HCT116 (cell line): ENCODE results near the gene RBM8A. TPM values are rescaled to one million over a fixed set of nuclear protein-coding genes. Genes with fewer than 3 reads are reported as not detected.

Source experiments
- ATAC-seq: fragments of 200-7000 bp; cut with Tn5 transposase; 2 replicates; pipeline ENCODE4 v1.9.1; 2020; ENCODE audit warnings: mild to moderate bottlenecking, moderate library complexity
- BruUV-seq: library from RNA; stranded (reverse); fragments of 400-500 nt; replicated peaks from 2 replicates; lab custom pipeline; 2021; lab: Mats Ljungman, UMichigan
- CTCF ChIA-PET: fragments of 300-600 bp; sonication (Branson Sonifier 250); formaldehyde crosslinking; loops from one replicate; lab custom pipeline; 2021; ENCODE audit warnings: antibody characterized with exemption; lab: Charles Lee
- POLR2A ChIA-PET: fragments of 300-600, 350-600 bp; sonication (Branson Sonifier 250); formaldehyde crosslinking; loops from one replicate; lab custom pipeline; 2021; ENCODE audit warnings: antibody characterized with exemption; lab: Charles Lee
- RAD21 ChIA-PET, 2 experiments: fragments of 300-600 bp; sonication (Branson Sonifier 250); formaldehyde crosslinking; loops; one replicate each; lab custom pipeline; 2023; ENCODE audit warnings: low total read pairs in 2 of 2; ENCODE audit not compliant: uncharacterized antibody in 2 of 2, unreplicated experiment in 2 of 2, low non-redundant PET in 1 of 2; lab: Charles Lee
- DNase-seq: peaks from one replicate; pipeline ENCODE4 v3.0.0-alpha.2; 2010; ENCODE audit warnings: low read depth, low spot score
- H2AFZ ChIP-seq: fragments of 200-600 bp; shearing (Covaris generic), sonication (generic); 2 replicates; pipeline ENCODE4 v1.6.1; 2017; ENCODE audit warnings: low read depth, mixed run types, mixed read lengths, antibody characterized with exemption, low read length; ENCODE audit not compliant: poor library complexity, severe bottlenecking
- H3K27ac ChIP-seq: 2 replicates; pipeline ENCODE4 v1.5.1; 2012; ENCODE audit warnings: low read depth, low read length
- H3K27me3 ChIP-seq: fragments of 200-600 bp; sonication (generic); 2 replicates; pipeline ENCODE4 v1.6.1; 2016; ENCODE audit warnings: mixed run types, low read length, mixed read lengths; ENCODE audit not compliant: insufficient read depth
- H3K36me3 ChIP-seq, 2 experiments: fragments of 200-500 bp in 1 of 2; fragments of 200-600 bp in 1 of 2; sonication (Bioruptor generic) in 1 of 2; sonication (generic) in 1 of 2; 2 replicates each; pipeline versions ENCODE4 v1.5.1 to v1.6.1; 2014 to 2016; ENCODE audit warnings: low read length in 2 of 2, inconsistent platforms in 1 of 2, mixed read lengths in 1 of 2, mixed run types in 1 of 2; ENCODE audit not compliant: insufficient read depth in 2 of 2, control insufficient read depth in 1 of 2
- H3K4me1 ChIP-seq, 2 experiments: fragments of 200-600 bp in 1 of 2; sonication (generic) in 1 of 2; 2 replicates each; pipeline versions ENCODE4 v1.5.1 to v1.6.1; 2012 to 2017; ENCODE audit warnings: low read length in 2 of 2, inconsistent platforms in 1 of 2, mild to moderate bottlenecking in 1 of 2, mixed read lengths in 1 of 2, mixed run types in 1 of 2, moderate library complexity in 1 of 2; ENCODE audit not compliant: insufficient read depth in 2 of 2, control insufficient read depth in 1 of 2
- H3K4me2 ChIP-seq: fragments of 200-600 bp; sonication (generic); 2 replicates; pipeline ENCODE4 v1.6.1; 2017; ENCODE audit warnings: mixed run types, low read length, mixed read lengths
- H3K4me3 ChIP-seq, 2 experiments: fragments of 200-600 bp in 1 of 2; sonication (generic) in 1 of 2; replicated peaks in 1 of 2; 2 replicates each; pipeline ENCODE4 v1.5.1; 2011 to 2016; ENCODE audit warnings: low read length in 2 of 2, control low read depth in 1 of 2, low read depth in 1 of 2, mild to moderate bottlenecking in 1 of 2, mixed read lengths in 1 of 2, mixed run types in 1 of 2
- H3K79me2 ChIP-seq: fragments of 200-600 bp; sonication (generic); 2 replicates; pipeline ENCODE4 v1.6.1; 2017; ENCODE audit warnings: mild to moderate bottlenecking, mixed run types, low read length, moderate library complexity, mixed read lengths; ENCODE audit not compliant: insufficient read depth
- H3K9ac ChIP-seq: fragments of 200-600 bp; sonication (generic); 2 replicates; pipeline ENCODE4 v1.6.1; 2016; ENCODE audit warnings: low read length, mixed read lengths
- H3K9me2 ChIP-seq: fragments of 200-600 bp; sonication (generic), shearing (Covaris generic); 2 replicates; pipeline ENCODE4 v1.6.1; 2017; ENCODE audit warnings: mixed run types, mild to moderate bottlenecking, moderate library complexity; ENCODE audit not compliant: insufficient read depth
- H3K9me3 ChIP-seq, 2 experiments: fragments of 200-500 bp in 1 of 2; fragments of 200-600 bp in 1 of 2; sonication (Bioruptor generic) in 1 of 2; sonication (generic) in 1 of 2; 2 replicates each; pipeline ENCODE4 v1.6.1; 2014 to 2017; ENCODE audit warnings: low read length in 2 of 2, mixed read lengths in 2 of 2, inconsistent platforms in 1 of 2, low read depth in 1 of 2, mild to moderate bottlenecking in 1 of 2, mixed run types in 1 of 2, moderate library complexity in 1 of 2; ENCODE audit not compliant: control insufficient read depth in 1 of 2, insufficient read depth in 1 of 2
- H4K20me1 ChIP-seq: fragments of 200-600 bp; sonication (generic), shearing (Covaris generic); 2 replicates; pipeline ENCODE4 v1.6.1; 2017; ENCODE audit warnings: mixed run types, mild to moderate bottlenecking, moderate library complexity; ENCODE audit not compliant: insufficient read depth
- ATF3 ChIP-seq: IDR thresholded peaks from 2 replicates; pipeline ENCODE4 v1.6.1; 2012
- CEBPB ChIP-seq: IDR thresholded peaks from 2 replicates; pipeline ENCODE4 v1.6.1; 2012; ENCODE audit warnings: low read depth
- CTCF ChIP-seq, 3 experiments: fragments of 200-600 bp in 1 of 3; sonication (generic) in 1 of 3; IDR thresholded peaks in 2 of 3; conservative IDR thresholded peaks in 1 of 3; 2 replicates each; pipeline ENCODE4 v1.5.1; 2012 to 2017; ENCODE audit warnings: low read depth in 2 of 3, low read length in 2 of 3, antibody characterized with exemption in 1 of 3, borderline replicate concordance in 1 of 3, control low read depth in 1 of 3, mild to moderate bottlenecking in 1 of 3, mixed read lengths in 1 of 3, mixed run types in 1 of 3, moderate library complexity in 1 of 3; ENCODE audit not compliant: insufficient read depth in 1 of 3
- EGR1 ChIP-seq: IDR thresholded peaks from 2 replicates; pipeline ENCODE4 v1.6.1; 2012; ENCODE audit warnings: low read depth
- ELF1 ChIP-seq: IDR thresholded peaks from 2 replicates; pipeline ENCODE4 v1.6.1; 2012; ENCODE audit warnings: low read depth, borderline replicate concordance
- EZH2 ChIP-seq: fragments of 200-600 bp; sonication (generic); IDR thresholded peaks from 2 replicates; pipeline ENCODE4 v1.6.1; 2017; ENCODE audit warnings: antibody characterized with exemption, mixed run types
- MAX ChIP-seq: IDR thresholded peaks from 2 replicates; pipeline ENCODE4 v1.6.1; 2012
- POLR2AphosphoS5 ChIP-seq: IDR thresholded peaks from 2 replicates; pipeline ENCODE4 v1.6.1; 2011; ENCODE audit warnings: mild to moderate bottlenecking, low read depth, low read length, moderate library complexity
- RAD21 ChIP-seq: IDR thresholded peaks from 2 replicates; pipeline ENCODE4 v1.6.1; 2012; ENCODE audit warnings: low read depth, mild to moderate bottlenecking
- SIN3A ChIP-seq: IDR thresholded peaks from 2 replicates; pipeline ENCODE4 v1.6.1; 2012; ENCODE audit warnings: low read depth
- SP1 ChIP-seq: IDR thresholded peaks from 2 replicates; pipeline ENCODE4 v1.6.1; 2012; ENCODE audit warnings: low read depth
- TCF7L2 ChIP-seq: IDR thresholded peaks from 2 replicates; pipeline ENCODE4 v1.7.0; 2011; ENCODE audit warnings: borderline replicate concordance, inconsistent platforms; ENCODE audit not compliant: insufficient read depth, insufficient read length; ENCODE audit errors: extremely low read depth
- ZBTB33 ChIP-seq: IDR thresholded peaks from 2 replicates; pipeline ENCODE4 v1.6.1; 2011; ENCODE audit warnings: mild to moderate bottlenecking, low read length, moderate library complexity; ENCODE audit not compliant: insufficient replicate concordance; ENCODE audit errors: extremely low read depth
- ZFX ChIP-seq: fragments of 450-650 bp; IDR thresholded peaks from 2 replicates; pipeline ENCODE4 v1.6.1; 2017
- ZNF274 ChIP-seq: fragments of 200-500 bp; sonication (Bioruptor generic); IDR thresholded peaks from 2 replicates; pipeline ENCODE4 v1.6.1; 2014; ENCODE audit warnings: mild to moderate bottlenecking, low read depth, low read length, inconsistent platforms
- intact Hi-C: fragments of 100-400 bp; cut with micrococcal nuclease; formaldehyde crosslinking; loops from 2 replicates; pipeline ENCODE4 v1.10.0; 2022
- total RNA-seq: library from RNA; stranded (reverse); gene quantifications from one replicate; pipeline ENCODE4 v1.2.1, GENCODE V29; 2021; ENCODE audit not compliant: unreplicated experiment

RBM8A gene
- total RNA-seq, 1 experiment from 2014 or later = 195 TPM

- no peak for DNase-seq
- H3K79me2 ChIP-seq = no peaks in the 10 kb centered on the region
- H3K4me2 ChIP-seq = no peak overlapping the region
- ChIA-PET POLR2A (interaction anchor here (2.3 kb wide), 1 partner anchor 28 kb away, joined by 5 read pairs; the partner anchor contains the start of genes ANKRD34A and POLR3GL), CTCF (interaction anchor here (0.8 kb wide), 1 partner anchor 44 kb away, joined by 3 read pairs; no protein-coding TSS in a partner anchor), RAD21 (no interaction called here)
- H3K27ac ChIP-seq = no peak overlapping the region
- H3K36me3 ChIP-seq = no peaks in the 10 kb centered on the region
- no peak overlapping the region for H2AFZ ChIP-seq
- no TSS peak for BruUV-seq
- H3K27me3 ChIP-seq = no peaks in the 10 kb centered on the region
- no peaks in the 10 kb centered on the region for H4K20me1 ChIP-seq
- no peaks in the 10 kb centered on the region for H3K9me3 ChIP-seq
- TF ChIP-seq EGR1 = no peak
- no peak for TF ChIP-seq ZNF274
- TF ChIP-seq ZFX = no peak
- TF ChIP-seq CEBPB = no peak
- TF ChIP-seq ATF3 = no peak
- no peak for TF ChIP-seq RAD21
- TF ChIP-seq EZH2 = no peak
- TF ChIP-seq TCF7L2 = no peak
- no peak for TF ChIP-seq CTCF (IDR thresholded peaks at IDR 0.05 in 2 of 3, conservative IDR thresholded peaks at IDR 0.05 in 1 of 3; ENCODE audit: borderline replicate concordance in 1 of 3, insufficient read depth in 1 of 3, low read depth in 2 of 3, low read length in 2 of 3)
- TF ChIP-seq POLR2AphosphoS5 = no peak
- TF ChIP-seq ELF1 = no peak
- TF ChIP-seq ZBTB33 = no peak
- TF ChIP-seq SIN3A = no peak
- no peak for TF ChIP-seq MAX
- TF ChIP-seq SP1 = no peak
- H3K4me3 ChIP-seq = no peak overlapping the region
- H3K9ac ChIP-seq = no peak overlapping the region
- no peaks in the 10 kb centered on the region for H3K9me2 ChIP-seq
- intact Hi-C loops = no loop called here
- H3K4me1 ChIP-seq = no peaks in the 10 kb centered on the region
- no peak for ATAC-seq
Measured at GRCh38 chr1:145936247-145936646, 9.0 kb upstream of the RBM8A start.
